Dermis blood vessel endothelial cell (primary cell): Measurements from ENCODE around the gene RASGRP4. TPM values are rescaled to one million over a fixed set of nuclear protein-coding genes. Genes with fewer than 3 reads are reported as not detected.
"Not testable (repeated sequence)": the region's sequence is repeated elsewhere in the genome, so short reads cannot be mapped to it uniquely, and the experiment has no call there.

Experiments
- DNase-seq: peaks from one replicate; pipeline ENCODE4 v3.0.0; 2010
- total RNA-seq: library from RNA; depleted of rRNA; stranded (reverse); fragments of >200 nt; gene quantifications from 2 replicates; pipeline ENCODE4 v1.2.3, GENCODE V29; 2014

Gene RASGRP4
- total RNA-seq, 1 donor from 2014 or later, result not detected

DNA sequence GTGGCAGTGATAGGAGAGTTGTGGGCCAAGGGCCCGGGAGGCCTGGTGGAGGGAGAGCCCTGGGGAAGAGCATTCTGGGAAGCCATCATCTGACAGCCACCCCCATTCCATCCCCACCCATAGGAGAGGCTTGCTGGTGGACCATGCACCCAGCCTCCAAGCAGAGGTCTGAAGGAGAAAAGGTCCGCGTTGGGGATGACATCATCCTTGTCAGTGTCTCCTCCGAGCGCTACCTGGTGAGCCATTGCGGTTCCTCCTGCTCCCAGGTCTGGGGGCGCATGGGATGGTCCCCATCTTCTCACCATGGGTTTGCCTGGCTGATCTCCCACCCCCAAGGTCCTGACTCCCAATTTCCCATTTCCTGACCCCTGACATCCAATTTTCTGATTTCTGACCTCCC lies 18.0 kb upstream of the RASGRP4 start:
- no peak for DNase-seq

DNA sequence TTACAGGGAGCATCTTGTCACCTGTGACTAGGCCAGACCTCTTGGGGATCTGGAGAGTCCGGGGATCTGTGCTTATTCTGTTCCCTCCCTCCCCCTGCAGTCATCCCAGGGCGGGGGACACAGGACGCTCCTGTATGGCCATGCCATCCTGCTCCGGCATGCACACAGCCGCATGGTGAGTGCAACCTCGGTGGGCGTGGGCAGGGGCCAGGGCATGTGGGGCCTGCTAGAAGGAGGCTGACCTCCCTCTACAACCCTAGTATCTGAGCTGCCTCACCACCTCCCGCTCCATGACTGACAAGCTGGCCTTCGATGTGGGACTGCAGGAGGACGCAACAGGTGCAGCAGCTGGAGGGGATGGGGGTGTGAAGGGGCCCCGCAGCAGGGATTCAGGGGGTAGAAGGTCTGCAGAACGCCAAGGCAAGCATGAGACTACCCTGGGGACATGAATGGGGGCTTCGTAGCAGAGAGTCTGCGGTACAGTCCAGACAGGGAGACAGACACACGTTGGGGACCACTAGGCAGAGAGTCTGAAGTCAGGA lies 17.5 kb upstream of the RASGRP4 start:
- no peak for DNase-seq

DNA sequence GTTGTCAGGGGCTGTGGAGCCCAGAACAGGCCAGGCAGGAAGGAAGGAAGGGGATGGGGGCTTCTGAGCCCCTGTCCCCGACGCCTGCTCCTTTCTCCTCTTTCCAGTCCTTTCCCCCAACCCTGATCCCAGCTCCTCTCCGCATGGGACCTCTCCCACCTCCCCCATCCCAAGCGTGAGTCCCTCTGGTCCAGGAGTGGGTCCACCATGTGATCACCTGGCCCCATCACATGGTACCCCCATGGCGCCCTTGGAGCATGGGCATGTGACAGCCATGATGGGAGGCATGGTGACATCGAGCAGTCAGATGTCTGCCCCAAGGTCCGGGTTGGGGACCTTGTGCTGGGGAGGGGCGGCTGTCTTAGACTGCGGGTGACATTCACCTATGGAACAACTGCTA lies 16.7 kb upstream of the RASGRP4 start:
- DNase-seq, result no peak

DNA sequence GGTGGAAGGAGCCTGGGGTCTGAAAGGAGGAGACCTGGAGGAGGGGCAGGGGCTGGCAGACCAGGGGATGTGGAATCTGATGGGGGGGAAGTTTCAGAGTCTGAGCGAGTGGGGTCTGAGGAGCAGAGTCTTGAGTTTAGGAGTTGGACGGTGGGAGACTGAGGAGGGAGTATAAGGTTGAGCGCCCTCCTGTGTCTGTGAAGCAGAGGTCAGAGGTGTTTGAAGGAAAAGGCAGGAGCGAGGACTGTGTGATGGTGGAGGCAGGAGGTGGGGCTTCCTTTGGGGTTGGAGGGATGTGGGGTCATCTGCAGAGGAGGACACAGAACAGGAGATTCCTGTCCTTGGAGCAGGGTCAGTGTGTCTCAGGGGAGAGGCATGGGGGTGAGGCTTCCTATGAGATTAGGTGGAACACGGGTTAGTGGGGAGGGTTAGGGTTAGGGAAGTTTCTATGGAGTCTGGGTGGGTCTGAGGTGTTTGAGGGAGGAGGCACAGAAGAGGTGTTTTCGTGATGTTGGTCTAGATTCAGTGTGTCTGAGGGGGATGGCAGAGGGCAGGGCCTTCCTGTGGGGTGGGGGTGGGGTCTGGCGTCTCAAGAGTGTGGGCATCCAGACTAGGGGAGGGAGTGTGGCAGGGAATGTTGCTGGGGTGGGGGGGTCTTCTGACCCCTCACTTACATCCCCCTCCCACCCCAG lies 15.8 kb upstream of the RASGRP4 start:
- DNase-seq, result no peak

DNA sequence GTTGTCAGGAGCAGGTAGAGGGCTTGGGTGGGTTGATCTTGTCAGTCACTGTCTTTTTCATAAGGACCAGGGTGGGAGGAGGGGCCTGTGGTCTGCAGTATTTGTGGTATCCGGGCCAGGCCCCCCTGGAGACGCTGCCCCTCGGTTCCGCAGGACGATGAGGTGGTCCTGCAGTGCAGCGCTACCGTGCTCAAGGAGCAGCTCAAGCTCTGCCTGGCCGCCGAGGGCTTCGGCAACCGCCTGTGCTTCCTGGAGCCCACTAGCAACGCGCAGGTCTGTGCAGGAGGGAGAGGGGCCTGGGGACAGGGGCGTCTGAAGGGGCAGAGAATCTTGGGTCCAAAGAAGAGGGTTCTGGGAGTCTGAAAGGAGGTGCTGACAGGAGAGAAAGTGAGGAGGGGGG lies 14.6 kb upstream of the RASGRP4 start:
- DNase-seq, result no peak

DNA sequence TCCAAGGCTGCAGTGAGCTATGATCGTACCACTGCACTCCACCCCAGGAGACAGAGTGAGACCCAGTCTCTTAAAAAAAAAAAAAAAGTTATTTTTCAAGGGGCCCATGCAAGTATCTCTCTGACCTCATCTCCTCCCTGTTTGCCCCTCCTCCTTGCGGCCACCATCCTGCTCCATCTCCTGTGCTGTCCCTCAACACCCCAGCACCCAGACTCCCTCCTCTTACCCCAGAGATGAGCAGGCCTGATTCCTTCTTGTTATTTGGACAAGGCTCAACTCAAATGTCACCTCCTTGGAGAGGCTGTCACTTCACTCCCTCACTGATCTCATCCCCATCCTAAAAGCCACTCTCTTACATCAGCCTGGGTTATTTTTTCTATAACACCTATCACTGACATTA lies 11.9 kb upstream of the RASGRP4 start:
- no peak for DNase-seq

DNA sequence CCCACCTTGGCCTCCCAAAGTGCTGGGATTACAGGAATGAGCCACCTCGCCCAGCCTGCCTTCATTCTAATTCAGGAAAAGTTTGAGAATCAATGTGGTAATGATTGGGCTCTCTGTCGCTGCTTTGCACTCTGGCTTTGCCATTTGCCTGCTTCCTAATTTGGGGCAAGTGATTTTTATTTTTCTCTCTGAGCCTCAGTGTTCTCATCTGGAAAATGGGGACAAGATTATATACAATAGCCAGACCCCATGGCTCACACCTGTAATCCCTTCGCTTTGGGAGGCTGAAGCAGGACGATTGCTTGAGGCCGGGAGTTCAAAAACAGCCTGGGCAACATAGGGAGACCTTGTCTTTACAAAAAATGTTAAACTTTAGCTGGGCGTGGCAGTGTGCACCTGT lies 11.3 kb upstream of the RASGRP4 start:
- DNase-seq, result no peak

DNA sequence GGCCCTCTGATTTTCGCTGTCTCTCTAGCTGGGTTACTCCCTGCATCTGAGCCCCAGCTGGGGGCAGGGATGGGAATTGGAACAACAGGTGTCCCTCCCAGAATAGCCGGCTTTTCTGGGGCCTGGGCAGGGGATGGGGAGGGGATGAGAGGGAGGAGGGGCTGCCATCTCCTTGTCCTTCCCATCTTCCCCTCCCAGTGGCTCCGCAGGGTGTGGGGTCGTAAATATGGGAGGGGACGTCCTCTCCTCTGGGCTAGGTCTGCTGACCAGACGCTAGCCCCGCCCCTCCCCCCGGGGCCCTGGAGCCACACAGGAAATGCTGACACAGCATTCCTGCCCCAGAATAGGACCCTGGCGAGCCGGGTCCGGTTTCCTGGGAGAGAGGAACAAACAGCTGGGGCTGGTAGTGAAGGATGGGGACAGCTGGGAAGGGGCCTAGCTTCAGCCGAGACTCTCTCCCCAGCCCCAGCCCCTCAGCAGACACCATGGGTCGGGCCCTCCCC lies 8.6 kb upstream of the RASGRP4 start:
- no peak for DNase-seq

DNA sequence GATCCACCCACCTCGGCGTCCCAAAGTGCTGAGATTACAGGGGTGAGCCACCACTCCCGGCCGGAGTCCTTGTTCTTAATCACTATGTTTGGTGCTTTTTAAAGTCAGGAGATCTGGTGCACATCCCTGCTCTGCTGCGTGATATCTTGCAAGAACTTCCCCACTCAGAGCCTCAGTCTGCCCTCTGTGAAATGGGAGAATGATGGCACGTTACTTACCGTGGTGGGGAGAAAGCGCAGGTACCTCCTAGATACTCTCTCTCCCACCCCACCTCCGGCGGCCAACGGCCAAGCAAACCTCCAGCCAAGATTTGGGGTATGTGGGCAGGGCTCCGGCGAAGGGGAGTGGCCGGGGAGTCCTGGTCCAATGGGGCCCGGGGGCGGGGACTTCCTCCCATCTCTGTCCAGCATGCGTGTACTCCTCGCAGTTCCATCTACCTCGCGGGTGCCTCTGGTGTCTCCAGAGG lies 7.3 kb upstream of the RASGRP4 start, which contains the start of gene RYR1:
Gene RYR1, plus strand, starts transcription at position 424 of the 466 bp plus-strand sequence. CDS start 139 bp downstream, outside the sequence.
- DNase-seq, result no peak

DNA sequence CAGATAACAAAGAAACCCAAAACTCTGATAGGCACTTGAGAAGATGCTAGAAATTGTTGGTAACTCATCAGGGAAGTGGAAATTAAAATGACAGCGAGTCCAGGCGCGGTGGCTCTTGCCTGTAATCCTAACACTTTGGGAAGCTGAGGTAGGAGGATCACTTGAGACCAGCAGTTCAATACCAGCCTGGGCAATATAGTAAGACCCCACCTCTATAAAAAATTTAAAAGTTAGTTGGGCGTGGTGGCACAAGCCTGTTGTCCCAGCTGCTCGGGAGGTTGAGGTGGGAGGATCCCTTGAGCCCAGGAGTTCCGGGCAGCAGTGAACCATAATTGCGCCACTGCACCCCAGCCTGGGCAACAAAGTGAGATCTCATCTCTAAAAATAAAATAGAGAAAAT lies 4.9 kb upstream of the RASGRP4 start:
- DNase-seq, result no peak

DNA sequence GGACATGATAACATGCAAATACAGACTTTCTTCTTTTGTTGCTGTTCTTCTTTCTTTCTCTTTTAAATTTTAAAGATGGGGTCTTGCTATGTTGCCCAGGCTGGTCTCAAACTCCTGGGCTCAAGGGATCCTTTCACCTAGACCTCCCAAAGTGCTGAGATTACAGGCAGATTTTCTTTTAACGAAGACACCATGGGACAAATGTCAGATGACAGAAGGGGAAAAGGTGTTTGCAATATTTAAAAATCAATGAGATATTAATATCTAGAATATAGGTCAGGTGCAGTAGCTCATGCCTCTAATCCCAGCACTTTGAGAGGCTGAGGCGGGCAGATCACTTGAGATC lies 3.8 kb upstream of the RASGRP4 start:
- DNase-seq, result no peak

DNA sequence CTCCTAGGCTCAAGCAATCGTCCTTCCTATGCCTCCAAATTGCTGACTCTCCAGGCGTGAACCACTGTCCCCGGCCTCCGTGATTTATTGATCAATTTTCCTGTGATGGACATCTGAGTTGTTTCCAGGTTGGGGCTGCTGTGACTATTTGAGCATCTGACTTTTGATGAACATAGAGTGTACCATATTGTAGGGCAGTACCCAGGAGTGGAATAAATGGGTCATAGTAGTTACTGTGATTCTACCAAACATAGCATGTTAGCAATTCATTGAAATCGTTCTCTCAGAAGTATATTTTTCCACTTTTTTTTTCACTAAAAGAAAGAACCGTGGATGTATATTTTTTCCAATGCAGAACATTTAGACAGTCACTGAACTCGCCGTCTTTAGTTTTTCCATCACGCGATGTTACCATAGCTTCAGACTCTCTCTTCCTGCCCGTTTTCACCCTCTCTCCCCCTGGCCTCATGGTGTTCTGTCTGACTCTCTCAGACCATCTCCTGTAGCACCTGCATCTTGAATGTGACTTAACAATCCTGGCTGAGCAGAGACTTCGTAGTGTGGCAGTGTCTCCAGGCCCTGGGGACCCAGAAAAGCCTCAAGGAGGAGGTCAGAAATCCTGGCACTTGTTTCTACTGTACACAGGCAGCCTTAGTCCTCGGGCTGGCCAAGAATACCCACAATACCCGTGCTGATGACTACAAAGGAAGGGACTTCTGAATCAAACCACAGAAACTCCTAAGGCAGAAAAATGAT lies 3.2 kb upstream of the RASGRP4 start:
- no peak for DNase-seq

DNA sequence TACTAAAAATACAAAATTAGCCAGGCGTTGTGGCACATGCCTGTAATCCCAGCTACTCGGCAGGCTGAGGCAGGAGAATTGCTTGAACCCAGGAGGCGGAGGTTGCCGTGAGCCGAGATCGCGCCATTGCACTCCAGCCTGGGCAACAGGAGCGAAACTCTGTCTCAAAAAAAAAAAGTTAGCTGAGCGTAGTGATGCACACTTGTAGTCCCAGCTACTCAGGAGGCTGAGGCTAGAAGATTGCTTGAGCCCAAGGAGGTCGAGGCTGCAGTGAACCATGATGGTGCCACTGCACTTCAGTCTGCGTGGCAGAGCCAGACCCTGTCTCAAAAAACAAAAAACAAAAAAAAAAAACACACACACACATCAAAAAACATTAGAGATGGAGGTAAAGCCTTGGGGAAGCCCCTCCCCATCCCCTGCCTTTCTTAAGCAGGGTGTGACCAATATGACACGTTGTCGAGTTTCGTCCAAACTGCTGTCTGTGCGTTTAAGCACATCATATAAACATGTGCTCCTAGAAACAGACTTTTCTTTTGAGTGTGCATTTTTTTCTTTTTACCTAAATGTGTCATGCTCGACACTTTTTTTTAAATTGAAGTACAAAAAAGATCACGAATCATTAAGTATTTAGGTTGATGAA lies 1.1 kb upstream of the RASGRP4 start:
- not testable (repeated sequence) for DNase-seq

DNA sequence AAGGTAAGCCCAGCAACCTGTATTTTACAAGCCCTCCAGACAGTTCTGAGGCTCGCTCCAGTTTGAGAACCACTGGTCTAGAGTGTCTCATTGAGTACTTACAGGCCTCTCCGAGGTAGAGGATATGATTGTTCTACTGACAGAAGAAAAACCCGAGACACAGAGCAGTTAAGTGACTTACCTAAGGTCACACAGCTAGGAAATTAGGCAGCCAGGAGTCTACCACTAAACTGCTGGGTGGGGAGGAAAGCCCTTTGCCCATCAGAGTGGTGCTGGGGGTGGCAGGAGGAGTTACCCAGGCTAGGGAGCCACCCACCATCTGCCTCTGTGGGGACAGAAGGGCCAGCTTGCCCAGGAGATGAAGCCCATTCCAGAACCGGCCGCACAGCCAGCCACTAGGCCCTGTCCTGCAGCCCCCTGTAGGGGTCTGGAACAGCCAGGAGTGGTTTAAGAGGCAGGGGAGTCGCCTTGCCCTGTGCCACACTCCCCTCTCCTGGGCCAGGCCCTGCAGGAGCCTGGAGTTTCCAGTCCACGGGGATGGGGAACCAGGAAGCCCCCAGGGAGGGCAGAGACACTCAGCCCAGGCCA lies 703 bp downstream of the RASGRP4 start:
- DNase-seq, result no peak

DNA sequence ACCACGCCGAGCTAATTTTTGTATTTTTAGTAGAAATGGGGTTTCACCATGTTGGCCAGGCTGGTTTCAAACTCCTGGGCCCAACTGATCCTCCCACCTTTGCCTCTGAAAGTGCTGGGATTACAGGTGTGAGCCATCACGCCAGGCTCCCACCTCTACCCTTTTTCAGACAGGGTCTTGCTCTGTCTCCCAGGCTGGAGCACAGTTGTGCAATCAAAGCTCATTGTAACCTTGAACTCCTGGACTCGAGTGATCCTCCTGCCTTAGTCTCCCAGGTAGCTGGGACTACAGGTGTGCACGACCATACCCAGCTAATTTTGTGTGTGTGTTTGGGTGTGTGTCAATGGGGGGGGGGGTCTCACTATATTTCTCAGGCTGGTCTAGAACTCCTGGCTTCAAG lies 1.7 kb downstream of the RASGRP4 start:
- DNase-seq, result no peak

DNA sequence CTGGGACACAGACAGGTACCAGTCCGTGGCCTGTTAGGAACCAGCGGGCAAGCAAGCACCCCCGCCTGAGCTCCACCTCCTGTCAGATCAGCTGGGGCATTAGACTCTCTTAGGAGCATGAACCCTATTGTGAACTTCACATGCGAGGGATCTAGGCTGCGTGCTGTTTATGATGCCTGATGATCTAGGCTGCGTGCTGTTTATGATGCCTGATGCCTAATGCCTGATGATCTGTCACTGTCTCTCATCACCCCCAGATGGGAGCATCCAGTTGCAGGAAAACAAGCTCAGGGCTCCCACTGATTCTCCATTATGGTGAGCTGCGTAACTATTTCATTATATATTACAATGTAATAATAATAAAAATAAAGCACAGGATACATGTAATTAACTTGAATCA lies 3.6 kb downstream of the RASGRP4 start:
- no peak for DNase-seq

DNA sequence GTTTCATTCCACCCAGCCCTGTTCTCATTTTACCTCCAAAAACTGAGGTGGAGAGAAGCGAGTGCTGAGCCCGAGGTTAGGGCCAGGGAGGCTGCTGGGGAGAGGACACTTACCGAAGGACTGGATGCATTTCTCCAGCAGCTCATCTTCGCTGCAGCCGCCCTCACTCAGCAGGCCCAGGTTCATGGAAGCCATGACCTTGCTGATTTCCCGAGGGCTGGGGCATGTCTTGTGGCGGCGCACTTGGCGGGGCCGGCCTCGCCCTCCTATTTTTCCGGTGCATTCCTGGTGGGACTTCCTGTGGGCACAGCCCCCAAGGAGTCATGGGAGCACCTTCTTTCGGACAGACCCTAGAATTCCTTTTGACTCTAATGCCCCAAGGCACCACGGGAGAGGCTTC lies 4.2 kb downstream of the RASGRP4 start:
- no peak for DNase-seq

DNA sequence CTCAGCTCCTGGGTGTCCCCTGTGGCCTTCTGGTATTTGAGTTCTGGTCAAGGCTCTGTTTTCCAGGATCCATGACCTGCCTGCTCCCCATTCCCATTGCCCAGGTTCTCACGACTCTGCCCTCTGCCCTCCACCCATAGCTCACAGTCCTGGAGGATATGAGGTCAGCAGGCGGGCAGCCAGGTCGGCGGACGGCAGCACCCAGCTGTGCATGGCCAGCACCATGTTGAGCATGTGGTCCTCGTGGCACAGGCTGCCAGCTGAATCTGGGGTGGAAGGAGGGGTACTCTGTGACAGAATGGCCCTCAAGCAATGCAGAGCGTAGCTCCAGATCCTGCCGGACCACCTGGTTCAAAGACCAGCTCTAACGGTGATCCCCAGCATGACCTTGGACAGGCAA lies 5.1 kb downstream of the RASGRP4 start:
- DNase-seq, result no peak

DNA sequence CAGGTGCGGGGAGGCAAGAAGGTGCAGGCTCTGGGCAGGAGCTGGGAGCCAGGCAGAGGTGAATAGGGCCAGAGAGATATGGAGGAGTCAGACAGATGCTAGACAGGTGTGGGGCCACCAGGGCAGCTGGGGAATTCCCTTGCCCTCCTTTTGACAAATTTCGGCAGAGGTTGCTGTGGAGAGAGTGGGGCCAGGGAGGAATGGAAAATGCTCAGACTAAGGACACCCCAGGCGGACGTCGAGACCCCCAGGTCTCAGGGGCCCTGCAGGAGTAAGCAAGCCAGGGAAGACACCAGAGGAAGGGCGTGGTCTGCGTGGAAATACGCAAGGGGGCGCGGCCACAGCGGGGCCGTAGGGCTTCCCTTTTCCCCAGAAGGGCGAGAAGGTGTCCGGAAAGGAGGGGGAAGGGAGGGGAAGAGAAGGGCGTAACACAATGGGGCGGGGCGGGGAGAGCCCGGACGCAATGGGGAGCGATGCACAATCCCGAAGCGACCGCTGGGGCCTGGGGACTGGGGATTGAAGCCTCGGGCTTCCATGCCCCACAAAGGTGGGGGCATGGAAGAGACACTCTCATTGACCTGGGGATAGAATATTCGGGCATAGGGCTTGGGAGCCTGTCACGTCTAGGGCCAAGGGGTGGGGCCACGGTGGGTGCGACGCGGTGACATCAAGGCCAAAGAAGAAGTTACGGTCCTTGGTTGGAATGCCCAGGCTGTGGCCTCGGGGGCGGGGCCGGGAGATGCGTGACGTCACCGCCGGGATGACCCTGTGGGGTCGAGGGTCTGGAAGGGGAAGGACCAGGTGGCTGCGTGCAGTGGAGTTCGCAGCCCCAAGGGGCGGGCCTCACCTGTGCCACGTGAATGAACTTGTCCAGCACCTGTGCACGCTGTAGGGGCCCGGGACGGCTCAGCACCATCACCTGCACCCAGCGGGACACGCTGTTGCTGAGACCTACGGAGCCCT lies 8.2 kb downstream of the RASGRP4 start:
- no peak for DNase-seq

DNA sequence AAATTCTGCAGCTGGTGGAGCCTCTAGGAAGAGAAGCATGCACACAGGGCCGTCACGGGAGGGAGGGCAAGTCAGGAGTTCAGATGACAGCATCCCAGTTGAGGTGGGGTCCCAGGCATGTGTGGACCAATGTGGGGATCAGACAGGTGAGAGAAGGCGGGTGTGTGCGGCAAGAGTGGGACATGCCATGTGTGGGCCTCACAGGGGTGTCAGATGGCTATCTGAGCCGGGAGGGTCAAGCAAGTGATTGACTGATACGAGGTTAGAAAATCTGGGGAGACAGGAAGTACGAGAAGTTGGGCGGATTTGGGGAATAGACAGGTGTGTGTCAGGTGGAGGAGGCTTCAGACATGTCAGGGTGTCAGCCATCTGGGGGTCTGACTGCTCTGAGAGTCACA lies 8.9 kb downstream of the RASGRP4 start:
- no peak for DNase-seq

DNA sequence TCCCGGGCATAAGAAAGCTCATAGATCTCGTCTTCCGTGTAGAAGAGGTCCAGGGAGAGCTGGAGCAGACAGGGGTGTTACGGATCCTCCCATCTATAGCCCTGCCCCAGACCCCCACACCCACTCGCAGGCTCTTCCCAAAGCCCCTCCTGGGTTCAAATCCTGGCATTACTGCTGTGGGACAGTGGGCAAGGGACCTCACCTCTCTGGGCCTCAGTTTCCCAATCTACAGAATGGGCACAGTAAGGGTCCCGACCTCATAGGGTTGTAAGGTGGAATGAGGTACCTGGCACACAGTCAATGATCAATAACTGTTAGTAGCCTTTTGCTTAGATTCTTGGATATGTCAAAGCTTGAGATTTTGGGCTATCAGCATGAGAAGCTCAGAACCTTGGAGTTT lies 12.6 kb downstream of the RASGRP4 start:
- no peak for DNase-seq

DNA sequence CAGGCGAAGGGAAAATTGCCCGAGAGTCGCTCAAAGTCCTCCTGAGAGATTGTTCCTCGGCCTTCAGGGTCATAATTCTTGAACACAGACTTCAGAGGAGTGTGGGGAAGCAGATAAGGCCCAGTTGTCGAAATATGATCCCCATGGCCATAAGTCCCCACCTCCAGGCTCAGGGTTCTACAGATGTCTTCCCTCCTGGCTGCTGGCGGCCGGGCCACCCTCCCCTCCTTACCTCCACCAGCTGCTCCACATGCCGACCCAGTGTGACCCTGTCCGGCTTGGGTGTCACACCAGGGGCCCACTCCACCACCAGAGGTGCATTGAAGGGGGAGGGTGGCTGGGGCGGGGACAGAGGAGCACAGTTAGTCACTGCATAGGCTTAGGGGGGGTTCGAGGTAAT lies 13.1 kb downstream of the RASGRP4 start:
- no peak for DNase-seq
